ENCODE data around the gene TGFBI.

The TGFBI gene

GRCh38 chr5:136094913-136095641 lies 66.3 kb downstream of the TGFBI start:
- ATAC-seq (no peak), DNase-seq (no peak)
- no peak overlapping the region for H3K27ac Mint-ChIP-seq
- H3K4me1 Mint-ChIP-seq = no peaks in the 10 kb centered on the region
- H3K27me3 Mint-ChIP-seq = peaks cover 25% of the 10 kb centered on the region
- no peak overlapping the region for H3K4me3 Mint-ChIP-seq
- no peaks in the 10 kb centered on the region for H3K9me3 Mint-ChIP-seq

- Mint-ChIP-seq H3K4me3 (no peak overlapping the region), H3K9me3 (no peaks in the 10 kb centered on the region), H3K27me3 (peaks cover 28% of the 10 kb centered on the region), H3K27ac (no peak overlapping the region), H3K4me1 (no peaks in the 10 kb centered on the region)
- ATAC-seq = no peak
- no peak for DNase-seq
Measured at GRCh38 chr5:136098176-136098575, 69.4 kb downstream of the TGFBI start.

- Mint-ChIP-seq H3K27ac (no peak overlapping the region), H3K4me1 (no peaks in the 10 kb centered on the region), H3K27me3 (peaks cover 12% of the 10 kb centered on the region), H3K9me3 (no peaks in the 10 kb centered on the region), H3K4me3 (no peak overlapping the region)
- no peak for DNase-seq
- ATAC-seq = no peak
Measured at GRCh38 chr5:136099870-136100269, 71.1 kb downstream of the TGFBI start.

GRCh38 chr5:136101884-136102283 lies 73.1 kb downstream of the TGFBI start:
- Mint-ChIP-seq H3K9me3 (no peaks in the 10 kb centered on the region), H3K27me3 (peaks cover 7% of the 10 kb centered on the region), H3K4me3 (no peak overlapping the region), H3K27ac (no peak overlapping the region), H3K4me1 (no peaks in the 10 kb centered on the region)
- ATAC-seq (no peak), DNase-seq (no peak)

- Mint-ChIP-seq H3K27ac (no peak overlapping the region), H3K9me3 (no peaks in the 10 kb centered on the region), H3K4me1 (no peaks in the 10 kb centered on the region), H3K4me3 (no peak overlapping the region), H3K27me3 (peaks cover 7% of the 10 kb centered on the region)
- no peak for DNase-seq
- ATAC-seq = no peak
Measured at GRCh38 chr5:136103118-136103517, 74.3 kb downstream of the TGFBI start.

GRCh38 chr5:136104306-136104965 lies 75.6 kb downstream of the TGFBI start:
- no peak for ATAC-seq
- no peak for DNase-seq
- Mint-ChIP-seq H3K9me3 (no peaks in the 10 kb centered on the region), H3K4me3 (no peak overlapping the region), H3K27me3 (peaks cover 7% of the 10 kb centered on the region), H3K27ac (no peak overlapping the region), H3K4me1 (no peaks in the 10 kb centered on the region)

- no peak for DNase-seq
- Mint-ChIP-seq H3K27me3 (no peaks in the 10 kb centered on the region), H3K4me1 (no peaks in the 10 kb centered on the region), H3K9me3 (no peaks in the 10 kb centered on the region), H3K27ac (no peak overlapping the region), H3K4me3 (no peak overlapping the region)
- ATAC-seq = no peak
Measured at GRCh38 chr5:136106351-136107031, 77.7 kb downstream of the TGFBI start.

GRCh38 chr5:136108180-136108611 lies 79.4 kb downstream of the TGFBI start:
- Mint-ChIP-seq H3K4me1 (no peaks in the 10 kb centered on the region), H3K4me3 (no peak overlapping the region), H3K9me3 (no peaks in the 10 kb centered on the region), H3K27ac (peak overlapping the region in 1 of 2 donors; percentile 26), H3K27me3 (no peaks in the 10 kb centered on the region)
- DNase-seq (no peak), ATAC-seq (no peak)

- Mint-ChIP-seq H3K9me3 (no peaks in the 10 kb centered on the region), H3K4me1 (no peaks in the 10 kb centered on the region), H3K4me3 (no peak overlapping the region), H3K27me3 (no peaks in the 10 kb centered on the region), H3K27ac (peak overlapping the region in 1 of 2 donors; percentile 31)
- ATAC-seq (no peak), DNase-seq (no peak)
Measured at GRCh38 chr5:136108766-136109165, 80.0 kb downstream of the TGFBI start.

- no peaks in the 10 kb centered on the region for H3K4me1 Mint-ChIP-seq
- no peaks in the 10 kb centered on the region for H3K27me3 Mint-ChIP-seq
- ATAC-seq = no peak
- H3K9me3 Mint-ChIP-seq = no peaks in the 10 kb centered on the region
- DNase-seq = no peak
- no peak overlapping the region for H3K4me3 Mint-ChIP-seq
- no peak overlapping the region for H3K27ac Mint-ChIP-seq
Measured at GRCh38 chr5:136109453-136110135, 80.8 kb downstream of the TGFBI start.
